ENCODE data around the gene ZDHHC18.
"Not testable (repeated sequence)": the region's sequence is repeated elsewhere in the genome, so short reads cannot be mapped to it uniquely, and the experiment has no call there.

The ZDHHC18 gene

GRCh38 chr1:26791626-26792025 is 34.9 kb upstream of the ZDHHC18 start:
- DNase-seq (ENCODE audit: low spot score): no peak

- no peak for DNase-seq (ENCODE audit: low spot score)
Measured at GRCh38 chr1:26792924-26793323, 33.6 kb upstream of the ZDHHC18 start.

- no peak for DNase-seq (ENCODE audit: low spot score)
Measured at GRCh38 chr1:26794391-26794790, 32.1 kb upstream of the ZDHHC18 start.

- DNase-seq (ENCODE audit: low spot score): no peak
Measured at GRCh38 chr1:26797627-26798026, 28.9 kb upstream of the ZDHHC18 start.

- DNase-seq (ENCODE audit: low spot score): no peak
Measured at GRCh38 chr1:26799479-26800142, 26.9 kb upstream of the ZDHHC18 start.

GRCh38 chr1:26803932-26804331 is 22.6 kb upstream of the ZDHHC18 start:
- not testable (repeated sequence) for DNase-seq (ENCODE audit: low spot score)

GRCh38 chr1:26810105-26810504 is 16.4 kb upstream of the ZDHHC18 start:
- peak; percentile 80 for DNase-seq (ENCODE audit: low spot score)

- no peak for DNase-seq (ENCODE audit: low spot score)
Measured at GRCh38 chr1:26811057-26811456, 15.4 kb upstream of the ZDHHC18 start.

GRCh38 chr1:26811708-26812107 is 14.8 kb upstream of the ZDHHC18 start:
- DNase-seq (ENCODE audit: low spot score): peak; percentile 68

- no peak for DNase-seq (ENCODE audit: low spot score)
Measured at GRCh38 chr1:26814377-26814776, 12.1 kb upstream of the ZDHHC18 start.

- no peak for DNase-seq (ENCODE audit: low spot score)
Measured at GRCh38 chr1:26814893-26815292, 11.6 kb upstream of the ZDHHC18 start.

GRCh38 chr1:26820784-26821269 is 5.7 kb upstream of the ZDHHC18 start:
- no peak for DNase-seq (ENCODE audit: low spot score)

GRCh38 chr1:26822737-26823395 is 3.6 kb upstream of the ZDHHC18 start:
- no peak for DNase-seq (ENCODE audit: low spot score)

- DNase-seq (ENCODE audit: low spot score): no peak
Measured at GRCh38 chr1:26824731-26825130, 1.8 kb upstream of the ZDHHC18 start.

- no peak for DNase-seq (ENCODE audit: low spot score)
Measured at GRCh38 chr1:26827106-26827604, 667 bp downstream of the ZDHHC18 start.

- no peak for DNase-seq (ENCODE audit: low spot score)
Measured at GRCh38 chr1:26827663-26828062, 1.2 kb downstream of the ZDHHC18 start.

- DNase-seq (ENCODE audit: low spot score): no peak
Measured at GRCh38 chr1:26828411-26828991, 2.0 kb downstream of the ZDHHC18 start.

- no peak for DNase-seq (ENCODE audit: low spot score)
Measured at GRCh38 chr1:26829184-26829911, 2.9 kb downstream of the ZDHHC18 start.

- DNase-seq (ENCODE audit: low spot score): no peak
Measured at GRCh38 chr1:26831059-26831458, 4.6 kb downstream of the ZDHHC18 start.

- DNase-seq (ENCODE audit: low spot score): no peak
Measured at GRCh38 chr1:26831546-26832248, 5.2 kb downstream of the ZDHHC18 start.

- DNase-seq (ENCODE audit: low spot score): no peak
Measured at GRCh38 chr1:26832249-26832960, 5.9 kb downstream of the ZDHHC18 start.

Data from activated CD4-positive, alpha-beta T cell treated with anti-CD3 and anti-CD28 coated beads, Interleukin-2, Interleukin-4, amounts not matched to agents 100 ng/mL and 50 ng/mL, durations not matched to agents 16 hours and 8 hours (primary cell).